ENCODE results near the gene CPT1B.

GRCh38 chr22:50600538-50600937 lies 22.3 kb upstream of the CPT1B start, which contains the start of gene MAPK8IP2:
- TF ChIP-seq CTCF (IDR thresholded peaks at IDR 0.05; ENCODE audit: extremely low read depth in 1 of 2, insufficient read depth in 1 of 2, low read depth in 1 of 2, low read length in 2 of 2): no peak
- TF ChIP-seq POLR2A (IDR thresholded peaks at IDR 0.05; ENCODE audit: low read depth, low read length): no peak
- TF ChIP-seq EZH2 (IDR thresholded peaks at IDR 0.05; ENCODE audit: borderline replicate concordance, low read depth, low read length, severe bottlenecking): peak; percentile 57
- no peak for TF ChIP-seq GATA2 (IDR thresholded peaks at IDR 0.05; ENCODE audit: insufficient read depth, insufficient read length, low read depth, low read length)
- no peak for TF ChIP-seq POLR2AphosphoS5 (IDR thresholded peaks at IDR 0.05; ENCODE audit: insufficient read depth, low read depth, low read length)
- no peak for TF ChIP-seq MYC (IDR thresholded peaks at IDR 0.05; ENCODE audit: low read depth, low read length)
- no peak for TF ChIP-seq JUN (IDR thresholded peaks at IDR 0.05; ENCODE audit: borderline replicate concordance, insufficient read depth, insufficient read length, low read depth)
- TF ChIP-seq MAX (IDR thresholded peaks at IDR 0.05; ENCODE audit: insufficient read depth, insufficient read length): no peak
- no peak for TF ChIP-seq FOS (IDR thresholded peaks at IDR 0.05; ENCODE audit: borderline replicate concordance, insufficient read depth, low read length)

Measured in endothelial cell of umbilical vein (primary cell).